Choroid plexus epithelial cell (primary cell): ENCODE data around the gene NDE1.
"Not testable (repeated sequence)": the region's sequence is repeated elsewhere in the genome, so short reads cannot be mapped to it uniquely, and the experiment has no call there.

Source experiments
- DNase-seq: peaks from one replicate; pipeline ENCODE4 v3.0.0-alpha.2; 2010; ENCODE audit warnings: low read depth
- H3K4me3 ChIP-seq: 2 replicates; pipeline ENCODE4 v1.5.1; 2011; ENCODE audit warnings: low read depth, mild to moderate bottlenecking, control low read depth, low read length, moderate library complexity
- CTCF ChIP-seq: conservative IDR thresholded peaks from 2 replicates; pipeline ENCODE4 v1.5.1; 2011; ENCODE audit warnings: low read depth, mild to moderate bottlenecking, control low read depth, inconsistent platforms, low read length, moderate library complexity

NDE1 gene

GRCh38 chr16:15647294-15648014, 2.6 kb upstream of the NDE1 start:
- DNase-seq = no peak
- no peak for TF ChIP-seq CTCF
- H3K4me3 ChIP-seq = no peak overlapping the region

- H3K4me3 ChIP-seq = no peak overlapping the region
- no peak for TF ChIP-seq CTCF
- no peak for DNase-seq
Observed at GRCh38 chr16:15648135-15648730, 1.8 kb upstream of the NDE1 start.

GRCh38 chr16:15649311-15649710, 734 bp upstream of the NDE1 start:
- not testable (repeated sequence) for H3K4me3 ChIP-seq, DNase-seq

GRCh38 chr16:15649727-15650018, 372 bp upstream of the NDE1 start:
- H3K4me3 ChIP-seq = peak overlapping the region; percentile 88
- no peak for TF ChIP-seq CTCF
- no peak for DNase-seq

GRCh38 chr16:15650698-15651171, 690 bp downstream of the NDE1 start:
- no peak for TF ChIP-seq CTCF
- peak; percentile 29 for DNase-seq
- peak overlapping the region; percentile 88 for H3K4me3 ChIP-seq

GRCh38 chr16:15652293-15653001, 2.4 kb downstream of the NDE1 start:
- DNase-seq = no peak
- no peak overlapping the region for H3K4me3 ChIP-seq
- TF ChIP-seq CTCF = no peak

DNA sequence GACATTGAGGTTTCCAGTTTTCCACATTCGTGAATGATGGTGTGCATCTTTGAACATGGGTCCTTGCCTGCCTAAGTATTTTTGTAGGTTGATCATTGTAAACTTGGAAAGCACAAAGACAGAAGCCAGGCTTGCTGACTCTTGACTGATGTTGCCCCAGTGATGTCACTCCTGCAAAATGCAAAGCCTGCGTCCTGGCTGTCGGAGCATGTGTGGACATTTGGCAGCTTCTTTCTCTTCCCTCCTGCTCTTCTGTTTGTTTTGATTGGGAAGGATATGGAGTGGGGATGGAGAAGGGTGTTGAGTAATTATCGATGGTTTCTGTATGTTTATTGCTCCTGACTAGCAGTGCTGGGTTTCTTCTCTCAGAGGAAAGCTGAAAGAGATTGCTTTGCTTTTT, 3.2 kb downstream of the NDE1 start:
- DNase-seq = peak; percentile 86

More for the DNA sequence above, 3.2 kb downstream of the NDE1 start:
- no peak overlapping the region for H3K4me3 ChIP-seq
- no peak for TF ChIP-seq CTCF
